HepG2 (cell line): ENCODE results near the gene DDR1. TPM values are rescaled to one million over a fixed set of nuclear protein-coding genes. Genes with fewer than 3 reads are reported as not detected.

Source experiments
- ATRX ChIP-seq: sonication (generic); formaldehyde crosslinking; IDR thresholded peaks from 2 replicates; pipeline ENCODE4 v1.4.0; 2020; ENCODE audit warnings: missing genetic modification reagents, borderline replicate concordance
- FOXO1 ChIP-seq: sonication (generic); formaldehyde crosslinking; IDR thresholded peaks from 2 replicates; pipeline ENCODE4 v1.4.0; 2020; ENCODE audit warnings: missing genetic modification reagents
- HMGA1 ChIP-seq: sonication (generic); formaldehyde crosslinking; conservative IDR thresholded peaks from 2 replicates; pipeline ENCODE4 v1.4.0; 2020; ENCODE audit warnings: missing genetic modification reagents
- HOXA5 ChIP-seq: sonication (generic); formaldehyde crosslinking; IDR thresholded peaks from 2 replicates; pipeline ENCODE4 v1.4.0; 2020; ENCODE audit warnings: missing genetic modification reagents
- JUNB ChIP-seq: sonication (generic); formaldehyde crosslinking; IDR thresholded peaks from 2 replicates; pipeline ENCODE4 v1.8.0; 2022; ENCODE audit warnings: missing genetic modification reagents, mild to moderate bottlenecking, borderline replicate concordance
- KDM3A ChIP-seq: IDR thresholded peaks from 2 replicates; pipeline ENCODE4 v1.6.1; 2018; ENCODE audit warnings: low read depth, missing compliant biosample characterization
- NFE2L2 ChIP-seq: fragments of 150-350 bp; IDR thresholded peaks from 2 replicates; pipeline ENCODE4 v1.6.1; 2014; ENCODE audit warnings: low read length
- REPIN1 ChIP-seq: sonication (generic); formaldehyde crosslinking; IDR thresholded peaks from 2 replicates; pipeline ENCODE4 v1.8.0; 2022; ENCODE audit warnings: missing genetic modification reagents, low read depth, mild to moderate bottlenecking, borderline replicate concordance
- SAP130 ChIP-seq: IDR thresholded peaks from 2 replicates; pipeline ENCODE4 v1.6.1; 2016; ENCODE audit warnings: low read depth
- YEATS2 ChIP-seq: sonication (generic); formaldehyde crosslinking; IDR thresholded peaks from 2 replicates; pipeline ENCODE4 v1.4.0; 2020; ENCODE audit warnings: missing genetic modification reagents, borderline replicate concordance
- ZBTB46 ChIP-seq: sonication (generic); formaldehyde crosslinking; IDR thresholded peaks from 2 replicates; pipeline ENCODE4 v1.4.0; 2020; ENCODE audit warnings: mild to moderate bottlenecking, missing genetic modification reagents, borderline replicate concordance
- ZHX2 ChIP-seq, 2 experiments: sonication (generic) in 1 of 2; formaldehyde crosslinking in 1 of 2; IDR thresholded peaks; 2 replicates each; pipeline versions ENCODE4 v1.6.1 to v1.9.0; 2014 to 2022; ENCODE audit warnings: antibody characterized with exemption in 1 of 2, borderline replicate concordance in 1 of 2, inconsistent platforms in 1 of 2, low read depth in 1 of 2, missing genetic modification reagents in 1 of 2
- ZNF335 ChIP-seq: sonication (generic); formaldehyde crosslinking; IDR thresholded peaks from 2 replicates; pipeline ENCODE4 v1.4.0; 2020; ENCODE audit warnings: missing genetic modification reagents
- ZNF547 ChIP-seq: sonication (generic); formaldehyde crosslinking; IDR thresholded peaks from 2 replicates; pipeline ENCODE4 v1.5.1; 2020; ENCODE audit warnings: mild to moderate bottlenecking, missing genetic modification reagents
- ZNF567 ChIP-seq: sonication (generic); formaldehyde crosslinking; IDR thresholded peaks from 2 replicates; pipeline ENCODE4 v1.8.1; 2023; ENCODE audit warnings: mild to moderate bottlenecking, missing genetic modification reagents, borderline replicate concordance
- ZNF724P ChIP-seq: sonication (generic); formaldehyde crosslinking; IDR thresholded peaks from 2 replicates; pipeline ENCODE4 v1.8.0; 2022; ENCODE audit warnings: missing genetic modification reagents, borderline replicate concordance
- ZNF790 ChIP-seq: sonication (generic); formaldehyde crosslinking; IDR thresholded peaks from 2 replicates; pipeline ENCODE4 v1.8.0; 2022; ENCODE audit warnings: missing genetic modification reagents, mild to moderate bottlenecking, borderline replicate concordance
- ZNF83 ChIP-seq: sonication (generic); formaldehyde crosslinking; IDR thresholded peaks from 2 replicates; pipeline ENCODE4 v1.4.0; 2020; ENCODE audit warnings: missing genetic modification reagents, mild to moderate bottlenecking, borderline replicate concordance
- polyA plus RNA-seq, 8 experiments: library from polyadenylated mRNA; depleted of rRNA in 3 of 8; stranded (reverse) in 7 of 8; unstranded in 1 of 8; fragments of >200 nt; fragmentation: Illumina TruSeq in 4 of 8; extraction: Trizol in 4 of 8; gene quantifications; 2 replicates each; pipeline versions ENCODE4 v1.2.1 to v1.2.3, GENCODE V29; 2011 to 2016; ENCODE audit warnings: low read depth in 4 of 8, missing spikeins in 1 of 8, mixed read lengths in 1 of 8; ENCODE audit not compliant: insufficient read depth in 1 of 8
- total RNA-seq, 5 experiments: library from RNA; depleted of rRNA; stranded (reverse); fragments of >200 nt; fragmentation: Illumina TruSeq; extraction: Trizol; gene quantifications; 2 replicates each; pipeline ENCODE4 v1.2.3, GENCODE V29; 2016; ENCODE audit warnings: low read depth in 1 of 5

DDR1 gene
- total and polyA plus RNA-seq, 2 of the 13 experiments (the other 11 are each of a cell fraction or from before 2014, with no cell fraction given): 16.7 to 20.2 TPM

- TF ChIP-seq ATRX (CRISPR knock-in tag) (no peak), ZNF335 (CRISPR knock-in tag) (no peak; the same call in 1 of the 2 replicates), ZNF567 (no peak), REPIN1 (CRISPR knock-in tag) (no peak), YEATS2 (CRISPR knock-in tag) (no peak), HOXA5 (CRISPR knock-in tag) (0 out of 2 replicates have a peak, but pooled peaks have one; percentile 56), FOXO1 (CRISPR knock-in tag) (peak; percentile 29; the same call in 1 of the 2 replicates), JUNB (CRISPR knock-in tag) (no peak; the same call in 1 of the 2 replicates), ZNF790 (CRISPR knock-in tag) (0 out of 2 replicates have a peak, but pooled peaks have one; percentile 41), ZNF83 (CRISPR knock-in tag) (0 out of 2 replicates have a peak, but pooled peaks have one; percentile 35), ZNF547 (no peak), KDM3A (CRISPR knock-in tag) (peak; percentile 27; the same call in 1 of the 2 replicates), ZHX2 (IDR thresholded peaks at IDR 0.05; ENCODE audit: low read depth) (no peak), ZHX2 (CRISPR knock-in tag; IDR thresholded peaks at IDR 0.05; ENCODE audit: borderline replicate concordance) (no peak), SAP130 (CRISPR knock-in tag) (peak; percentile 79), ZBTB46 (peak; percentile 93; the same call in 1 of the 2 replicates), ZNF724P (CRISPR knock-in tag) (no peak), HMGA1 (CRISPR knock-in tag) (no peak), NFE2L2 (no peak)
Measured at GRCh38 chr6:30885999-30886896, 1.9 kb downstream of the DDR1 start (continued).
